MCF 10A (cell line): ENCODE data around the gene MRAS. TPM values are rescaled to one million over a fixed set of nuclear protein-coding genes. Genes with fewer than 3 reads are reported as not detected.

Experiments used
- BruUV-seq: library from RNA; stranded (reverse); fragments of 400-500 nt; replicated peaks from 2 replicates; lab custom pipeline; 2021; lab: Mats Ljungman, UMichigan
- CTCF ChIA-PET: fragments of 300-600 bp; sonication (Branson Sonifier 250); formaldehyde crosslinking; extraction: SDS; loops from one replicate; lab custom pipeline; 2021; ENCODE audit warnings: antibody characterized with exemption, inconsistent platforms; lab: Yijun Ruan, JAX
- POLR2A ChIA-PET: fragments of 300-600, 350-650 bp; sonication (Branson Sonifier 250); formaldehyde crosslinking; extraction: SDS; loops from one replicate; lab custom pipeline; 2020; ENCODE audit warnings: antibody characterized with exemption, inconsistent platforms; lab: Yijun Ruan, JAX
- DNase-seq: peaks from one replicate; pipeline ENCODE4 v3.0.0-alpha.2; 2018; ENCODE audit not compliant: unreplicated experiment
- H3K27ac Mint-ChIP-seq: one replicate; pipeline ENCODE4 v1.8.0; 2022; ENCODE audit warnings: mild to moderate bottlenecking, low read depth, mixed read lengths; ENCODE audit not compliant: unreplicated experiment
- H3K27me3 Mint-ChIP-seq: one replicate; pipeline ENCODE4 v1.8.0; 2022; ENCODE audit warnings: mixed read lengths; ENCODE audit not compliant: insufficient read depth, unreplicated experiment
- H3K36me3 Mint-ChIP-seq: one replicate; pipeline ENCODE4 v1.8.0; 2022; ENCODE audit warnings: mild to moderate bottlenecking, moderate library complexity, mixed read lengths; ENCODE audit not compliant: insufficient read depth, unreplicated experiment
- H3K4me1 Mint-ChIP-seq: one replicate; pipeline ENCODE4 v1.8.0; 2022; ENCODE audit warnings: mixed read lengths; ENCODE audit not compliant: insufficient read depth, unreplicated experiment
- H3K4me3 Mint-ChIP-seq: one replicate; pipeline ENCODE4 v1.8.0; 2022; ENCODE audit warnings: mild to moderate bottlenecking, moderate library complexity, mixed read lengths; ENCODE audit not compliant: unreplicated experiment
- H3K9me3 Mint-ChIP-seq: one replicate; pipeline ENCODE4 v1.8.0; 2022; ENCODE audit warnings: mixed read lengths; ENCODE audit not compliant: unreplicated experiment
- CTCF ChIP-seq: fragments of 200-600 bp; IDR thresholded peaks from one replicate; pipeline ENCODE4 v1.8.0; 2022; ENCODE audit warnings: antibody characterized with exemption, mild to moderate bottlenecking; ENCODE audit not compliant: unreplicated experiment
- intact Hi-C: fragments of 100-400 bp; cut with micrococcal nuclease; formaldehyde crosslinking; loops from 2 replicates; pipeline ENCODE4 v1.14.1; 2022
- total RNA-seq: library from RNA; stranded (reverse); gene quantifications from 2 replicates; pipeline ENCODE4 v1.2.3, GENCODE V29; 2022

The MRAS gene
- total RNA-seq, 1 experiment from 2014 or later: 5.2 TPM

DNA sequence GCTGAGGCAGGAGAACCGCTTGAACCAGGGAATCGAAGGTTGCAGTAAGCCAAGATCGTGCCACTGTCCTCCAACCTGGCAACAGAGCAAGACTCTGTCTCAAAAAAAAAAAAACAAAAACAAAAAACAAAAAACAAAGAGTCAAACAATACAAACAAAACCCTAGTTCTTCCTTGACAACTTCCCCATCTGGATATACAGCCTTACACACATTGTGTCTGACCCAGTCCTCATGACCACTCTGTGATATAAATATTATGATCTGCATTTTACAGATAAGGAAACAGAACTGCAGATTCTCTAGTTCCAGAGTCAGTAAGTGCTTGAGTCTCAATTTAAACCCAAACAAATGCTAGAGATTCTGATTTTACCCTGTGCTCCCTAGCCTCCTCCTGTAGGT, 81.3 kb downstream of the MRAS start:
- H3K9me3 Mint-ChIP-seq: no peaks in the 10 kb centered on the region
- H3K36me3 Mint-ChIP-seq: no peaks in the 10 kb centered on the region
- no peak for TF ChIP-seq CTCF
- intact Hi-C loops: no loop called here
- no TSS peak for BruUV-seq
- POLR2A ChIA-PET: interaction anchor here (0.6 kb wide), 1 partner anchor 102 kb away, joined by 3 read pairs; no protein-coding TSS in a partner anchor
- no peaks in the 10 kb centered on the region for H3K4me1 Mint-ChIP-seq
- CTCF ChIA-PET: interaction anchor here (0.6 to 6.9 kb wide), 6 partner anchors 12 to 494 kb away, joined by 3 to 50 read pairs (median 4); no protein-coding TSS in a partner anchor
- no peak for DNase-seq
- H3K4me3 Mint-ChIP-seq: no peak overlapping the region
- H3K27ac Mint-ChIP-seq: no peak overlapping the region
- peaks cover 12% of the 10 kb centered on the region for H3K27me3 Mint-ChIP-seq

GRCh38 chr3:138432576-138433240, 84.3 kb downstream of the MRAS start:
- intact Hi-C loops: no loop called here
- Mint-ChIP-seq H3K9me3 (no peaks in the 10 kb centered on the region), H3K27me3 (peaks cover 12% of the 10 kb centered on the region), H3K4me3 (no peak overlapping the region), H3K27ac (no peak overlapping the region), H3K4me1 (no peaks in the 10 kb centered on the region), H3K36me3 (no peaks in the 10 kb centered on the region)
- CTCF ChIA-PET: interaction anchor here (0.7 to 6.9 kb wide), 4 partner anchors 15 to 45 kb away, joined by 3 to 50 read pairs (median 8); no protein-coding TSS in a partner anchor
- no TSS peak for BruUV-seq
- POLR2A ChIA-PET: no interaction called here
- no peak for TF ChIP-seq CTCF
- no peak for DNase-seq

GRCh38 chr3:138433892-138434275, 85.5 kb downstream of the MRAS start:
- H3K36me3 Mint-ChIP-seq: no peaks in the 10 kb centered on the region
- H3K9me3 Mint-ChIP-seq: no peaks in the 10 kb centered on the region
- TF ChIP-seq CTCF: no peak
- intact Hi-C loops: no loop called here
- H3K27me3 Mint-ChIP-seq: peaks cover 12% of the 10 kb centered on the region
- CTCF ChIA-PET: interaction anchor here (0.5 to 2.8 kb wide), 5 partner anchors 16 to 262 kb away, joined by 3 to 12 read pairs (median 4); no protein-coding TSS in a partner anchor
- H3K4me3 Mint-ChIP-seq: peak overlapping the region; percentile 65
- no peak overlapping the region for H3K27ac Mint-ChIP-seq
- no peak for DNase-seq
- H3K4me1 Mint-ChIP-seq: no peaks in the 10 kb centered on the region
- POLR2A ChIA-PET: no interaction called here
- BruUV-seq: no TSS peak

- Mint-ChIP-seq H3K27ac (no peak within 1 kb of the TSS), H3K27me3 (peaks cover 12% of the 10 kb centered on the region), H3K36me3 (no peaks in the 10 kb centered on the region), H3K9me3 (no peaks in the 10 kb centered on the region), H3K4me1 (no peaks in the 10 kb centered on the region), H3K4me3 (peak within 1 kb of the TSS; percentile 65)
- peak; percentile 66 for DNase-seq
- ChIA-PET CTCF (interaction anchor here (0.5 to 2.8 kb wide), 6 partner anchors 17 to 261 kb away, joined by 3 to 12 read pairs (median 4); no protein-coding TSS in a partner anchor), POLR2A (no interaction called here)
- intact Hi-C loops: no loop called here
- no TSS peak for BruUV-seq
- TF ChIP-seq CTCF: no peak
Measured at GRCh38 chr3:138434276-138434874, 86.0 kb downstream of the MRAS start, which contains the start of gene ESYT3. TSS of gene ESYT3 (plus strand) at chr3:138434616. CDS start at chr3:138434799, 183 bp downstream.
